Medulla oblongata (tissue), 1 donor: ENCODE results near the gene IFNA1.
A peak's percentile ranks its signal among the peaks of the same experiment; 100 is the strongest.
"Not testable (repeated sequence)": the region's sequence is repeated elsewhere in the genome, so short reads cannot be mapped to it uniquely, and the experiment has no call there.

Experiments used
- DNase-seq: peaks from one replicate; pipeline ENCODE4 v3.0.0-alpha.2; 2015; ENCODE audit errors: extremely low spot score

IFNA1 gene

GRCh38 chr9:21443849-21444625 lies 3.8 kb downstream of the IFNA1 start:
- peak; percentile 20 for DNase-seq

GRCh38 chr9:21449312-21449711 lies 9.1 kb downstream of the IFNA1 start:
- DNase-seq: not testable (repeated sequence)

- no peak for DNase-seq
These were observed 10.6 kb downstream of the IFNA1 start for GRCh38 chr9:21450733-21451394.

- no peak for DNase-seq
These were observed 12.4 kb downstream of the IFNA1 start for GRCh38 chr9:21452681-21453080.

- no peak for DNase-seq
These were observed 13.9 kb downstream of the IFNA1 start for GRCh38 chr9:21454149-21454548.

GRCh38 chr9:21455320-21455719 lies 15.1 kb downstream of the IFNA1 start:
- DNase-seq: peak; percentile 62

- no peak for DNase-seq
These were observed 21.1 kb downstream of the IFNA1 start for GRCh38 chr9:21461377-21461776.

- no peak for DNase-seq
These were observed 24.9 kb downstream of the IFNA1 start for GRCh38 chr9:21465138-21465537.

- peak; percentile 72 for DNase-seq
These were observed 25.8 kb downstream of the IFNA1 start for GRCh38 chr9:21465859-21466518.

GRCh38 chr9:21470126-21470525 lies 29.9 kb downstream of the IFNA1 start:
- DNase-seq: peak; percentile 62

- DNase-seq: no peak
These were observed 33.0 kb downstream of the IFNA1 start for GRCh38 chr9:21473236-21473635.

GRCh38 chr9:21477466-21477865 lies 37.2 kb downstream of the IFNA1 start:
- no peak for DNase-seq

GRCh38 chr9:21479152-21479702 lies 39.0 kb downstream of the IFNA1 start:
- no peak for DNase-seq

- DNase-seq: peak; percentile 71
These were observed 41.3 kb downstream of the IFNA1 start for GRCh38 chr9:21481470-21482056.

GRCh38 chr9:21482213-21482612 lies 42.0 kb downstream of the IFNA1 start, which contains the start of gene IFNE:
Gene IFNE, minus strand, starts transcription at chr9:21482313. Its CDS starts 619 bp downstream, at chr9:21481694.
- DNase-seq: no peak
